Endodermal cell (in vitro differentiated cells): ENCODE results near the gene RTEL1. TPM values are rescaled to one million over a fixed set of nuclear protein-coding genes. Genes with fewer than 3 reads are reported as not detected.
"Not testable (repeated sequence)": the region's sequence is repeated elsewhere in the genome, so short reads cannot be mapped to it uniquely, and the experiment has no call there.

Source experiments
- DNase-seq: peaks from one replicate; pipeline ENCODE4 v3.0.0-alpha.2; 2017
- H3K27ac ChIP-seq: 2 replicates; pipeline ENCODE4 v1.5.1; 2013; ENCODE audit warnings: mild to moderate bottlenecking, low read depth, low read length, moderate library complexity
- H3K27me3 ChIP-seq: 2 replicates; pipeline ENCODE4 v1.6.1; 2013; ENCODE audit warnings: mild to moderate bottlenecking, low read length, moderate library complexity; ENCODE audit not compliant: insufficient read depth, control insufficient read depth, poor library complexity, severe bottlenecking
- H3K36me3 ChIP-seq: 2 replicates; pipeline ENCODE4 v1.7.0; 2013; ENCODE audit warnings: mild to moderate bottlenecking, low read length, moderate library complexity; ENCODE audit not compliant: control insufficient read depth, insufficient read depth
- H3K4me1 ChIP-seq: one replicate; pipeline ENCODE4 v1.7.0; 2013; ENCODE audit warnings: low read length; ENCODE audit not compliant: control insufficient read depth, insufficient read depth
- H3K4me3 ChIP-seq: 2 replicates; pipeline ENCODE4 v1.5.1; 2013; ENCODE audit warnings: mild to moderate bottlenecking, low read length, moderate library complexity
- H3K9ac ChIP-seq: 2 replicates; pipeline ENCODE4 v1.6.1; 2013; ENCODE audit warnings: mild to moderate bottlenecking, low read length, moderate library complexity; ENCODE audit not compliant: poor library complexity, severe bottlenecking; ENCODE audit errors: extremely low read depth
- H3K9me3 ChIP-seq: 2 replicates; pipeline ENCODE4 v1.6.1; 2013; ENCODE audit warnings: mild to moderate bottlenecking, low read length, moderate library complexity; ENCODE audit not compliant: control insufficient read depth
- H3K27ac Mint-ChIP-seq: 2 replicates; pipeline ENCODE4 v1.8.0; 2020; ENCODE audit warnings: mixed read lengths
- H3K27me3 Mint-ChIP-seq: 2 replicates; pipeline ENCODE4 v1.8.0; 2021; ENCODE audit warnings: mild to moderate bottlenecking, mixed read lengths; ENCODE audit not compliant: insufficient read depth
- H3K36me3 Mint-ChIP-seq: 2 replicates; pipeline ENCODE4 v1.8.0; 2020; ENCODE audit warnings: low read depth, mixed read lengths
- H3K4me1 Mint-ChIP-seq: 2 replicates; pipeline ENCODE4 v1.8.0; 2020; ENCODE audit warnings: mixed read lengths
- H3K4me3 Mint-ChIP-seq: 2 replicates; pipeline ENCODE4 v1.8.0; 2020; ENCODE audit warnings: mild to moderate bottlenecking, moderate library complexity, mixed read lengths
- H3K9me3 Mint-ChIP-seq: 2 replicates; pipeline ENCODE4 v1.8.0; 2020; ENCODE audit warnings: mild to moderate bottlenecking, mixed read lengths
- CTCF ChIP-seq: fragments of 200-600 bp; sonication (generic); conservative IDR thresholded peaks from 2 replicates; pipeline ENCODE4 v1.5.0; 2021; ENCODE audit warnings: antibody characterized with exemption, mild to moderate bottlenecking
- WGBS, 2 experiments: methylation state at CpG; one replicate each; pipeline versions ENCODE4 v1.1.5 to v1.1.7; 2013; ENCODE audit warnings: missing lambda C conversion rate in 2 of 2, mixed read lengths in 1 of 2; ENCODE audit not compliant: insufficient coverage in 1 of 2, insufficient read length in 1 of 2; 5-methylcytosine and 5-hydroxymethylcytosine counted together
- total RNA-seq, 2 donors: library from RNA; stranded (reverse); fragmentation: NEBNext Ultra II Directional in 1 of 2; extraction: Animal tissue kit (Norgen Biotek cat#: 25700) in 1 of 2; gene quantifications; 2 replicates in 1 of 2; 3 replicates in 1 of 2; pipeline ENCODE4 v1.2.1, GENCODE V29; 2021

RTEL1 gene
- total RNA-seq, 2 donors from 2014 or later, result 33.9 to 36.7 TPM

GRCh38 chr20:63648190-63648589 is 9.9 kb upstream of the RTEL1 start:
- Histone ChIP-seq H3K4me3 (no peak overlapping the region), H3K9ac (no peak overlapping the region), H3K4me1 (no peaks in the 10 kb centered on the region), H3K36me3 (no peaks in the 10 kb centered on the region), H3K9me3 (no peaks in the 10 kb centered on the region), H3K27ac (no peak overlapping the region), H3K27me3 (peaks cover 19% of the 10 kb centered on the region)
- no peak for TF ChIP-seq CTCF
- peaks cover 32% of the 10 kb centered on the region for H3K27me3 Mint-ChIP-seq
- H3K27ac Mint-ChIP-seq, result no peak overlapping the region
- no peak for DNase-seq
- no peaks in the 10 kb centered on the region for H3K9me3 Mint-ChIP-seq
- no peaks in the 10 kb centered on the region for H3K4me1 Mint-ChIP-seq
- H3K36me3 Mint-ChIP-seq, result no peaks in the 10 kb centered on the region
- H3K4me3 Mint-ChIP-seq, result no peak overlapping the region
- WGBS, 2 experiments, result 94 to 97% methylated on average over 6 of the region's 6 CpGs

GRCh38 chr20:63648895-63649589 is 9.1 kb upstream of the RTEL1 start:
- H3K27me3 Mint-ChIP-seq, result peaks cover 32% of the 10 kb centered on the region
- no peaks in the 10 kb centered on the region for H3K9me3 Mint-ChIP-seq
- 84 to 90% methylated on average over 8 to 11 of the region's 11 CpGs for WGBS, 2 experiments
- no peak overlapping the region for H3K27ac ChIP-seq
- H3K36me3 ChIP-seq, result no peaks in the 10 kb centered on the region
- H3K4me3 Mint-ChIP-seq, result no peak overlapping the region
- H3K9me3 ChIP-seq, result no peaks in the 10 kb centered on the region
- DNase-seq, result no peak
- H3K4me3 ChIP-seq, result no peak overlapping the region
- H3K4me1 Mint-ChIP-seq, result peaks cover 3% of the 10 kb centered on the region
- H3K9ac ChIP-seq, result no peak overlapping the region
- H3K27me3 ChIP-seq, result peaks cover 19% of the 10 kb centered on the region
- H3K27ac Mint-ChIP-seq, result no peak overlapping the region
- TF ChIP-seq CTCF, result no peak
- H3K4me1 ChIP-seq, result no peaks in the 10 kb centered on the region
- H3K36me3 Mint-ChIP-seq, result no peaks in the 10 kb centered on the region

- not testable (repeated sequence) for H3K4me3 ChIP-seq, H3K36me3 ChIP-seq, H3K4me1 ChIP-seq, H3K4me1 Mint-ChIP-seq, H3K4me3 Mint-ChIP-seq, H3K36me3 Mint-ChIP-seq, H3K9me3 ChIP-seq, H3K27ac ChIP-seq, H3K9me3 Mint-ChIP-seq, DNase-seq, H3K9ac ChIP-seq, H3K27ac Mint-ChIP-seq
- peaks cover 19% of the 10 kb centered on the region for H3K27me3 ChIP-seq
- H3K27me3 Mint-ChIP-seq, result peaks cover 25% of the 10 kb centered on the region
- 98% methylated on average over 9 of the region's 25 CpGs; no CpG with 5 or more reads in 1 of the 2 experiments for WGBS, 2 experiments
These were observed 7.6 kb upstream of the RTEL1 start for GRCh38 chr20:63650486-63650885.

GRCh38 chr20:63651942-63652191 is 6.2 kb upstream of the RTEL1 start:
- no peak for TF ChIP-seq CTCF
- no peaks in the 10 kb centered on the region for H3K36me3 Mint-ChIP-seq
- H3K4me1 Mint-ChIP-seq, result peaks cover 5% of the 10 kb centered on the region
- no peak overlapping the region for H3K27ac ChIP-seq
- 0 to 35% methylated on average over 1 to 8 of the region's 11 CpGs for WGBS, 2 experiments
- no peak overlapping the region for H3K27ac Mint-ChIP-seq
- peaks cover 21% of the 10 kb centered on the region for H3K27me3 Mint-ChIP-seq
- no peak for DNase-seq
- no peaks in the 10 kb centered on the region for H3K36me3 ChIP-seq
- no peak overlapping the region for H3K9ac ChIP-seq
- no peaks in the 10 kb centered on the region for H3K9me3 ChIP-seq
- no peaks in the 10 kb centered on the region for H3K9me3 Mint-ChIP-seq
- no peaks in the 10 kb centered on the region for H3K4me1 ChIP-seq
- no peak overlapping the region for H3K4me3 ChIP-seq
- H3K4me3 Mint-ChIP-seq, result peak overlapping the region; percentile 48
- peaks cover 19% of the 10 kb centered on the region for H3K27me3 ChIP-seq
